PC-9 (cell line): Measurements from ENCODE around the gene REV3L.

Source experiments
- EZH2 ChIP-seq: fragments of 200-600 bp; sonication (generic); IDR thresholded peaks from 2 replicates; pipeline ENCODE4 v1.8.0; 2017; ENCODE audit warnings: antibody characterized with exemption, low read depth
- TF ChIP-seq, protein P1 (sequence below): fragments of 200-600 bp; sonication (generic); conservative IDR thresholded peaks from 2 replicates; pipeline ENCODE4 v1.6.1; 2017; ENCODE audit warnings: mixed run types, antibody characterized with exemption, mild to moderate bottlenecking, moderate library complexity

DNA sequence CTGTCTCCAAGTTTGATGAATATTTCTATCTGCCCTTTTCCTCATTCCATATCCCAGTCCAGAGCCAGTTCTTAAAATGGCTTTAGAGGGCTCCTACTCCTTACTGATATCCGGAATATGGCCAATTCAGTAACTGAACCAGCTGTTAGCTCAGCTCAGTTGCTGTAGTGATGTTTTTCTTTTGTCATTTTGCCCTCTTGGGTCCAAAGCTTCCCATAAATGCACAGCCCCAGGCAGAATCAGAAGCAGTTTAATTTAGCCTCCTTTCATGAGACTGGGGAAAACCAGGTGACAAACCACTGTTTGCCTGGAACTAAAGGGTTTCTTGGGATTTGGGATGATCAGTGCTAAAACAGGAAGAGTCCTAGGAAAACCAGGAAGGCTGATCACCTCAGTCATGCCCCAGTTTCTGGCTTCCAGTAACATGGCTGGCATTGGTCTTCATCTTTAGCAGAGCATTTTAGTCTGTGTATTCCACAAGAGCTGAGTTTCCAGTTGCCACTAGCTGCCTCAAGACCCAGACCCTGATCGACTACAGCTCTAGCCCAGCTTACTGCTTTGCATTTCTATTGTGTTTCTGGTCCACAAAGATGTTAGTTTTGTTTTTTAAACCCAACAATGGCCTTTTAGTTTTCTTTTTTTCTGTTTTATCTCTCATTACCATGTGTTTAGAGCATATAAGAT is 40.6 kb upstream of the REV3L start:
- TF ChIP-seq EZH2: no peak
- TF ChIP-seq, protein P1, sequence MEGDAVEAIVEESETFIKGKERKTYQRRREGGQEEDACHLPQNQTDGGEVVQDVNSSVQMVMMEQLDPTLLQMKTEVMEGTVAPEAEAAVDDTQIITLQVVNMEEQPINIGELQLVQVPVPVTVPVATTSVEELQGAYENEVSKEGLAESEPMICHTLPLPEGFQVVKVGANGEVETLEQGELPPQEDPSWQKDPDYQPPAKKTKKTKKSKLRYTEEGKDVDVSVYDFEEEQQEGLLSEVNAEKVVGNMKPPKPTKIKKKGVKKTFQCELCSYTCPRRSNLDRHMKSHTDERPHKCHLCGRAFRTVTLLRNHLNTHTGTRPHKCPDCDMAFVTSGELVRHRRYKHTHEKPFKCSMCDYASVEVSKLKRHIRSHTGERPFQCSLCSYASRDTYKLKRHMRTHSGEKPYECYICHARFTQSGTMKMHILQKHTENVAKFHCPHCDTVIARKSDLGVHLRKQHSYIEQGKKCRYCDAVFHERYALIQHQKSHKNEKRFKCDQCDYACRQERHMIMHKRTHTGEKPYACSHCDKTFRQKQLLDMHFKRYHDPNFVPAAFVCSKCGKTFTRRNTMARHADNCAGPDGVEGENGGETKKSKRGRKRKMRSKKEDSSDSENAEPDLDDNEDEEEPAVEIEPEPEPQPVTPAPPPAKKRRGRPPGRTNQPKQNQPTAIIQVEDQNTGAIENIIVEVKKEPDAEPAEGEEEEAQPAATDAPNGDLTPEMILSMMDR: no peak
